Superior temporal gyrus (tissue), 1 donor: Measurements from ENCODE around the gene SND1.

ENCODE experiments used
- DNase-seq: peaks from one replicate; pipeline ENCODE4 v3.0.0-alpha.2; 2016; ENCODE audit errors: extremely low spot score

SND1 gene

DNA sequence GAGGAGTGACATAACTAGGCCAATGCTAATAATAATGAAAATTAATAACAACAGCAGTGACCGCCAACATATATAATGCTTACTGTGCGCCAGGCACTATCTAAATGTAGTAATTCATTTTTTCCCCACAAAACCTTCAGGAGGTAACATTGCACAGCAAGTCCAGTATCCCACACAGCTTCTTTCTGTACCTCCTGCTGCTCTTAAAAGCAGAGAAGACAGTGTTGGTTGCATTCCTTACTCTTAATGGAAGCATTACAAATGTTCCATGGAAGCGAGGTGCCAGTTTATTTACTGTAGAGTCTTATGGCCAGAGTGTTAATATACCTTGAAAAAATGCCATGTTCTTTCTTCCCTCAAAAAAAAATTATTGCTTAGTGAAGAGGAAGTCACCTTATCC is 211.1 kb downstream of the SND1 start:
- no peak for DNase-seq

DNA sequence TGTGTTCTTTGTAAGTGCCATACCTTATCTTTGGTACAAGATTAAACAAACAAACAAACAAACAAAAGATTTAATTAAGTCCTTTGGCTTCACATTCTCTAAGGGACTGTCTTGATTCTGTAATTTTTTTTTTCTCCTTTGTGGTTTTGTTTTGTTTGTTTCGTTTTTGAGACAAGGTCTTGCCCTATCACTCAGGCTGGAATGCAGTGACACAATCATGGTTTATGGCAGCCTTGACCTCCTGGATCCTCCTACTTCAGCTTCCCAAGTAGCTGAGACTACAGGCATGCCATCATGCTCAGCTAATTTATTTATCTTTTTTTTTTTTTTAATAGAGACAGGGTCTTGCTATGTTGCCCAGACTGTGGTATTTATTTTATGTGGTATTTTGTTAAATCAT is 213.5 kb downstream of the SND1 start:
- DNase-seq = no peak

DNA sequence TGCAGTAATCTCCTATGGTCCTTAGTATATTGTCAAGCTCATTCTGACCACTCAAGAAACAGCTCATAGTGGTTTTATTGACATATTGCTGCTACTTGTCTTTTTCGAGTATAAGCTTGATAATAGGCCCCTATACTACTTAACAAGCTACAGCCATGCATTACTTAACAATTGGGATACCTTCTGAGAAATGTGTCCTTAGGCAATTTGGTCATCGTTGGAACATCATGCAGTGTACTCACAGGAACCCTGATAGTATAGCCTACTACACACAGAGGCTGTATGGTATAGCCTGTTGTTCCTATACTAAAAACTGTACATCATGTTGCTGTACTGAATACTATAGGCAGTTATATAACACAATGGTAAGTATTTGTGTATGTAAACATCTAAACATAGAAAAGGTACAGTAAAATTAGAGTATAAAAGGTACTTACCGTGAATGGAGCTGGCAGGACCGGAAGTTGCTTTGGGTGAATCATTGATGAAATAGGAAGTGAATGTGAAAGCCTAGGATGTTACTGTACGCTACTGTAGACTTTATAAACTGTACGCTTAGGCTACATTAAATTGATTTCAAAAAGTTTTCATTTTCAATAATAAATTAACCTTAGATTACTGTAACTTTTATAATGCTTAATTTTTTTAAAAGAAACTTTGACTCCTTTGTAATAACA is 218.4 kb downstream of the SND1 start:
- no peak for DNase-seq

DNA sequence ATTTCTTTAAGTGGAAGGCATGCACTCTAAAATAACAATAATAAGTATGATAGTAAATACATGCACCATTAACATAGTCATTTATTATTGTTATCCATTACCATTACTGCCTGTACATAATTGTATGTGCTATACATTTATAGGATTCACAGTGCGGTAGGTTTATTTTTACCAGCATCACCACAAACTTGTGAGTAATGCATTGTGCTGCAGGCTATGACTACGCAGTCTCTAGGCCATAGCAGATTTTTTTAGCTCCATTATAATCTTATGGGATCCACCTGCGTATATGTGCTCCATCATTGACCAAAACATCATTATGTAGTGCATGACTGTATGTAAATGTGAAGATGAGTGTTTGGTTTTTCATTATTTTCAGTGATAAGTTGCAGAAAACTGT is 219.2 kb downstream of the SND1 start:
- no peak for DNase-seq

DNA sequence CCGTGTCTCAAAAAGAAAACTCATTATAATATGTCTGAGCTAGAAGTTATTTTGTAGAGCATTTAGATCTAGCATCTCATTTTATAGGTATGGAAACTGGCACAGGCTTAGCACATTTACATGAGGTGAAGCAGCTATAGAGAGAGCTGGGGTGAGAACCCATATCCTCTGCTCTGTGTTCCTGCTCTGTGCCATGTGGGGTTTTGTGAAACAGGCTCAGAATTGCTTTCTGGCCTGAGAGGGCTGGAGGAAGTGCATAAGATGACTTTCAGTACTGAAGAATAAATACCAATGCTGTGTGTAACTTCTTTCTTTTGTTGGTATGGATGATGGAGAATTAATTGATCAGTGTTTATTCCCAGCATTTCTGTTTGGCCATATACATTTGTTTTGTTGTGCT is 220.1 kb downstream of the SND1 start:
- no peak for DNase-seq

DNA sequence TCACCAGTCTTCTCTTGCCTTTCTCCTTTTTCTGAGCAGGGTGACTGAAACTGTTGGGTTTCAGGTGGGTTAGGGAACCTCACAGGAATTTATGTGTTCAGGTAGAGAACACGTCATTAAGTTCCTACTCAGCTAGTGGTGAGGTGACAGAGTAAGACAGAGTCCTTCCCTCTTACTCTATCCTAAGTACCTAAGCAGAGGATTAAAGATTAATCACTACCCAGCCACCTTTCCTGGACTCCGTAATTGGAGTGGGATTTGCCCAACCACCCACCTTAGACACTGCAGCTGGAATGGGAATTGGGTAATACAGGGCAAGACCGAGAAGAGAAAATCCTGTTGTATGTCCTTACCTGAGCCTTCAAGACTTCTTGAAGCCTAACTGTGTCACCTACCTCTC is 221.2 kb downstream of the SND1 start:
- DNase-seq = no peak

DNA sequence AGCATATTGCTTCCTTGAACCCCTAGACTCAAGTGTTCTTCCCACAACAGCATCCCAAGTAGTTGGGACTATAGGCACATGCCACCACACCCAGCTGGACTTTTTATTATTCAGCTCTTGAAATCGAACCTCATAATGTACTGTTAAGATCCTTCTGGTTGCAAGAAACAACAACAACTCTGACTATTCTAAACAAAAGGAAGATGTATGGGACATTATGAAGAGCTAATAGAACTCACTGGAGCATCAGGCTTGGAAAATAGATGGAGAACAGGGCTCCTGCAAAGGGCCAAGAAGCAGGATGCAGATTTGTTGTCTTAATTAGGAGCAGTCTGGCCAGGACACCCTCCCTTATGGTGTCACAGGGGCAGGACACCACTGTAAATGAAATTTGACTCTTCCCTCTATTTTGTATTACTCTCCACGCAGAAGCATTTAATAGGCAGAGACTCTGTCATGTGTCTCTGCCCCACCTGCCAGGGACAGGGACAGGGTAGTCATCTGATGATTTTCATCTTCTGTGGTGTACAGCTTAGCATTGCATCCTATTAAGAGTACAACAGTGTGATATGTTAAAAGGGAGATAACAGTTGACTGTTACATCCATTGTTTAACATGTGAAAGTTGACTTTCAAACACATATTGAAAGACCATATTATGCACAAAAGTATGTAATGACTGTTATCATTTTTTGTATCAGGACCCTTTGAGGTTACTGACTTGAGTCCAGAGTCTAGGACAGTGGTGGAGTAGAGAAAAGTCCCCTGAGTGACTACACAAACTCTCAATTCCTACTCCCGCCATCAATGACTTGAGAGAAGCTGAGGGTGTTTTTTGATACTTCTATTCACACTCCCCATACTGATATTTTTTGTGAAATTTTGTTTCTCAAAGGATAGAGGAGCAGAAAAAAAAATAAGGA is 222.0 kb downstream of the SND1 start:
- no peak for DNase-seq

DNA sequence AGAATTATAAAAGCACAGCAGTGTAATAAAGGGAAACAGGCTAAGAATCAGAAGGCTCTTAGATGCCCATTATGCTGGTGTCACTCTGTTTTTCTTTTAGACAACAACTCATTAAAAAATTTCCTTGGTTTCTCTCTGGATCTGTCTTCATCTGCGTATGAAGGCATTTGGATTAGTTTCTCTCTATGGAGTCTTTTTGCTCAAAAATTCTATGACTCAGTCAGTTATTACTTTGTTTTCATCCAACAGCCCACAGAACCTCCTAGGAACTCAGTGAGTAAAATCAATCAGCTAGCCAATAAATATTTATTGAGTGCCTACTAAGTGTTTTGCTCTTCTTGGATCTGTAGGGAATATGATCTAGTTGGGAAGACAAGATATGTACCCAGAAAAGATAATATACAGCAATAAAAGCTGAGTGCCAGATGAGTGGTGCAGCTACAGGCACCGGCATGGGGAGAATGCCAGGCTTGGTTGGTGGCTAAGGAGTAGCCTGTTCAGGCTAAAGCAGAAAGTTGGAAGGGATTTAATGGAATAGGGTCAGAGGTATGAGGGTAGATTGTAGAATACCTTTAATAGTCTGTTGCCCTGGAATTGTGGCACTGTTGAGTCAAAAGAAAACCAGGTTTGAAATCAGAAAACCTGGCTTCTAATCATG is 223.1 kb downstream of the SND1 start:
- DNase-seq = no peak

DNA sequence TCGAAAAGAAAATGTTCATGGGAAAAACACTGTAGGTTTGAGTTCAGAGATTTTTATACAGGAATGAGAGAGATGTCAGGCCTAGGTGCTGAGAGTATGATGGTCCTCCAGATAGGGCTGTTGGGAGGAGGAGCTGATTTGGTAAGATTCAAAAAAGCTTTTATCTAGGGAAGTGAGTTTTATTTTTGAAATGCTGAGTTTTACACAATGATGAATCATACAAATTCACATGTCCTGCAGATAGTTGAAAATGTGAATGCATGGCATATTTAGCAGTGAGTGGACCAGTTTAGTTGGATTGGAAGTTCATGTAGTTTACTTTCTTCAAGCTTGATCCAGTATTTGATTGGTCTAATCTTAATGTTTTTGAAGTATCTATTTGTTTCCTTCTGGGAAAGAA is 224.4 kb downstream of the SND1 start:
- DNase-seq = peak; percentile 64

DNA sequence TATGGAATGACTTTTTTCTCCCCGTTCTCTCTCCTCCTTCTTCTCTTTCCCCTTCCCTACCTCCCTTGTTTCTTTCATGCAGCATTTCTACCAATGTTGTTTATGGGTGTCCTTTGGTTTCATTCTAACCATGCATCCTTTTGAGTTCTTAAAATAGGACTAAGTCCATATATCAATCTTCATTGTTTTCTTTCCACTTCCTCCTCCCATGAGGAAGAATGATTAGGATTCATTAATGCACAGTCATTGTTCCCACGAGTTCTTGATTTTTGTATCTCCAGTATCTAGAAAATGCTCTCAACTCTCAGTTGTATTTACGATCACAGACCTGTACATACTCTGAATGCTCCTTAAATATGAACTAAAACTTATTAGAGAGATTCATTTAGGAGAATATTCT is 226.0 kb downstream of the SND1 start:
- no peak for DNase-seq

DNA sequence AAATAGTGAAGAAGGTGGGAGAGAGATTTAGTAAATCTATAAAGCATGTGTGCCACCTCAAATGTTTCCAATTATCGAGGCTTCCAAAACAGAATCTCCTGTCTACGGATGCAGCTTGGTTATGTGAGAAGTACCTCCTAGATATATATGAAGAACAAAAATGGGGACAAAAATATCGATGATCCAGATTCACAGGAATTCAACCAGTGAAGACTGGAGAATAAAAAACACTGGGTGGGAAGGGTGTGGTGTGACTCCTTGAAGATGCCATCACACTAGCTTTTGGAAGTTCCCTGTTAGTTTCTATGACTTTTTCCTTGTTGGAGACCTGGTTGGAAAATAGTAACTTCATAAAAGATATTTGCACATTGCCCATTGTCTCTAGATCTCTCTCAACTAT is 226.8 kb downstream of the SND1 start:
- DNase-seq = no peak

DNA sequence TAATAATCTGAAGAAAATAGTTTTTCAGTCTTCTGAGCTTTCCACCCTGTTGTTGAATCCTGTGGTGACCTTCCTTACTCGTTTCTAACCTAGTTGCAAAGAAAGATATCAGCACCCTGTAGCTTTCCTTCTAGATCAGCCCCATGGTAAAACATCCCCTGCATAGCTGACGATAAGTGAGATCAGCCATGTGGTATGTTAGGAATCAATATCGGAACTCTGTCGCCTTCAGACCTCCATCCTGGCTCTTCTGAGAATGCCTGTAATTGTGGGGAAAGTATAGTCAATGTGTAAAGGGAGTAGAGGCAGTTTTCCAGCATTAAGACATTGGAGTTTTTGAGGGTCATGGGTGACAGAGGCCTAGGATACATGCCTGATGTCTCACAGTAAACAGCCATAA is 227.4 kb downstream of the SND1 start:
- no peak for DNase-seq

DNA sequence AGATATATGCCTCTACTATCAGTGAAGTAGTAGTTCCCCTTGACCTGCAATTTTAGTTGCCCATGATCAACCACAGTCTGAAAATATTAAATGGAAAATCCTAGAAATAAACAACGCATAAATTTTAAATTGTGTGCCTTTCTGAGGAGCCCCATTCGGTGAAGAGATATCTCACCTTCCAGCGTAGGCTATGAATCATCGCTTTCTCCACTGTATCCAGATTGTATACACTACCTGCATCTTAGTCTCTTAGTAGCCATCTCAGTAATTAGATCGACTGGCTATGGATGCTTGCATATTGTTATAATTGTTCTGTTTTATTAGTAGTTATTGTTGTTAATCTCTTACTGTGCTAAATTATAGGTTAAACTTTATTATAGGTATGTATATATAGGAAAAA is 227.9 kb downstream of the SND1 start:
- DNase-seq = no peak

DNA sequence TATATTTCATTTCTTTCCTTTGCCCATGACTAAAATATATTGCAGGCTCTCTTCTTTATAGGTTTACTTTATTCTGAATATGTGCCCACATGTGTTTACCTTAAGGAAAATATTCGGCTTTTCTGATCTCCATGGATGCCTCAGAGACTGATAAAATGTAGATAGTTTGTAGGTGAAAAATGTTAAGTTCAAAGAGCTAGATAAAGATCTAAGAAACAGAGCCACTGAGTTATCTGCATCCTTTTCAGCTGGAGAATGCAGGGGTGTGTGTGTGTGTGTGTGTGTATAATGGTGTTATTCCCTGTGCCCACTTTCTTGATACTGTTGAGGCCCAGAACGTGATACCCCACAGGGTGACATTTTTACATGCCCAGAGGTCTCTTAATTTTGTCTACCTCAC is 228.5 kb downstream of the SND1 start:
- DNase-seq = no peak

DNA sequence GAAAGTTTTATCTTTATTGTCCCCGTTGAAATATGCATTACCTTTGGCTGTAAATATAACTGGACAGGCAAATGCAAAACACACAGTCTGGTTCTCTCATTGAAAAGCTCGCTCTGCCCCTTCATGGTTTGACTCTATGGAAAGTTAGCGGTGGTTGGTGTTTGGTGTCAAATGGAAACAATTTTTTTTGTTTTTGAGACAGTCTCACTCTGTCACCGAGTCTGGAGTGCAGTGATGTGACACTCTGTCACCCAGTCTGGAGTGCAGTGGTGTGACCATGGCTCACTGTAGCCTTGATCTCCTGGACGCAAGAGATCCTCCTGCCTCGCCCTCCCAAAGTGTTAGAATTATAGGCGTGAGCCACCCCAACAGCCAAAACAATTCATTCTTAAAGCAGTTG is 229.6 kb downstream of the SND1 start:
- DNase-seq = no peak

DNA sequence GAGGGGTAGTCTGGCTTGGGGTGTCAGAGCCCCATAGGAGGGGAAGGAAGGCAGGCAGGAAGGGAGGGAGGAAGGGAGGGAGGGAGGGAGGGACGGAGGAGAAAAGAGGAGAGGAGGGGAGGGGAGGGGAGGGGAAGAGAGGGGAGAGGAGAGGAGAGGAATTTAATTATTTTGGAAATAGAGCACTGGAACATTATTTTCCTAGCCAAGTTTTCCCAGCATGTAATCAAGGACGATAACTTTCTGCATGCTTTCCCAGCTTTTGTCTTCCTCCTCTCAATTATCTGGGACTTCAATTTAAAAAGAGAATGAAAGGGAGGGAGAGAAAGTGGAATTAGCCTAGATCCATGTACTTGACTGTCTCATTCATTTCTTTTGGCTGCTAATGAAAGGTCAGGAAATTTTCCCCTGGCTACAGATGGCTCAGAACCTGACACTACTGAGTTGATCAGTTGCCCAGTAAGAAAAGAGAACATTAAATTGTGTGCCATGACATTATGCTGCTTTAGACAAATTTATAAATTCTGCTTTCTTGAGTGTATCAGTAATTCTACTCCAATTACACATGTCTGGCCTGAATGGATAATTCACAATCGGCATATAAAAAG is 230.4 kb downstream of the SND1 start:
- no peak for DNase-seq

DNA sequence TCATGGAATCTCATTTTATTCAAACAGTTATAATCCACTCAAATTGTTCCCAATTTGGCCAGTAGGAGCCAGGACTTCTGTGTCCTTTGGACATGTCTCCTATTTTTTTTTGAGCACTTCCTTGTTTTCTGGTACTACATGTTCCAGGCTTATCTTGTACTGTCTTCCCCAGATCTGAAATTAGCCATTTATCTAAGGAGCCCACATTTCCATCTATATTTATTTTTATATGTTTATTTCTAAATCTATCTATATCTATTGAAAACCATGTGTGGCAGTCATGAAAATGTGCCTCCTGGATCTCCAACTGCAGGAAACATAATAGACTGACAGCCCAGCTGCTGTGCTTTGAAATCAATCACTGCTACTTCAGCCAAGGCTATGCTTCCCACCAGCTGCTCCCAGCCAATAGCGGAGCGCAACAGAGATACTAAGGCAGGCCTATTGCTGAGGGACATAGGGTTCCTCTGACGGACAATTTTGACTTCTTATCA is 232.1 kb downstream of the SND1 start:
- no peak for DNase-seq

DNA sequence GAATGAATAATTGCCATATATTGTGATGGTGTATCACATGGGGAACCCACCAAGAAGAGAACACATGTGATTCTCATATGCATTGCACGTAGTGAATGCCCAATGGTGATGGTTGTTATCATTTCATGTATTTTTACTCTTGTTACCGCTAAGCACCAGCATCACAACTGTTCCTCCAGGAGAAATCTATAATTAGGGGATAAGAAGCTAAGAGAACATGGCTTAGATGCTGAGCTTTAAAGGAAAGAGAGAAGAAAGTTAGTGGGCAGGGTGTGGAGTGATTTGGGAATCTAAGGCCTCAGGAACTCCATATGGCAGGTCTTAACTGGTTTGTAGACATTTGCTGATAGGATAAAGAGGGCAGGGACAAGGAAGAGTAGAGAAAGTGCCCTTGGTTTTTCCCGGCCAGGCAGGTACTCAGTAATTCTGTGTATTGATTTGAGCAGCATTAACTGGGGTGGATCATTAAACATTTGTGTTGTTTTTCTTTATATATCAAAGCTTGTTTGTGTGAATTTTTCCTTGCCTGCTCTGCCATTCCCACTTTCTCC is 233.3 kb downstream of the SND1 start:
- DNase-seq = no peak

DNA sequence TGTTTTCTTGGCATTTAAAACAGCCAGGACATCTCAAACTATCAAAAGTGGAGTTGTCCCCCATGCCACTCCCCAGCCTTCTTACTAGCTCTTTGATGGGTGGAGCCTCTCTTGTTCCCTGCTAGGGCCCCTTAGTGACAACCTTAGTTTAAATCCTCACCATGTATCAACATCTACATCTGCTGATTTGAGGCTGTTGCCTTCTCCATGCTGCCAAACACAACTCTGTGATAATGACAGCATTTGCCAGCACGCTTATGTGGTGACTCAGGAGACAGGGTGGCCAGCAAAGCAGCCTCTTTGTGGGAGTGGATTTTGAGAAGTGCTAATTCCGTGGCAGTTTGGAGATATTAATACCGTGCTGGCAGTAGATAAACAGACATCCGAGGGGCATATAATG is 233.8 kb downstream of the SND1 start:
- DNase-seq = peak; percentile 76

DNA sequence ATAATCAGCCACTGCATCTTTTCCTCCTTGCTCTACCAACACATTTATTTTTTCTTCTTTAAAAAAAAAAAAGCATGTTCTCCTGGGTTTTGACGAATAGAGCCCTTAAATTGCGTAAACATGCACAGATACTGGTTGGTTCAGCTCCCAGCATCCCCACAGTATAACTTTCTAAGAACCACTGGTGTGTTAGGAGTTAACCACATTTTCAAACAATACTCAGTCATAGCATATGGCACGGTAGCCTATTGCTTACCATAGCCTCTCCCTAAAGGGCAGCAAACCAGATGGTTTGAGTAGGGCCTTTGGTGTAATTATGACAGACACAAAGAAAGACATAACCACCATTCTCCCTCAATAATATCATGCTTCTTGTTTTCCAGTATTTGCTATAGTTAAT is 234.3 kb downstream of the SND1 start:
- DNase-seq = no peak

DNA sequence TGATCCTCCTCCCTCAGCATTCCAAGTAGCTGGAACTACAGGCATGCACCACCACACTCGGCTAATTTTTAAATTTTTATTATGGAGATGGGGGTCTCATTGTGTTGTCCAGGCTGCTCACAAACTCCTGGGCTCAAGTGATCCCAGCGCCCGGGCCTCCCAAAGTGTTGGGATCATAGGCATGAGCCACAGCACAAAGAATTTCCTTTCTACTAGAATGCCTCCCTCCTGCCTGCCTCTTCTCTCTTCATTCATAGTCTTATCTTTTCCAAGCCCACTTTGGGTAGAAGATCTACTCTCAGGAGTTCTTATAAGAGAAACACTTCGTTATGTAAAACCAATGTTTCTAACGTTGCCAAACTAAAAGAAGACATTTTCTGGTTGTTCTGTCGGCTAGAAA is 235.1 kb downstream of the SND1 start:
- no peak for DNase-seq

DNA sequence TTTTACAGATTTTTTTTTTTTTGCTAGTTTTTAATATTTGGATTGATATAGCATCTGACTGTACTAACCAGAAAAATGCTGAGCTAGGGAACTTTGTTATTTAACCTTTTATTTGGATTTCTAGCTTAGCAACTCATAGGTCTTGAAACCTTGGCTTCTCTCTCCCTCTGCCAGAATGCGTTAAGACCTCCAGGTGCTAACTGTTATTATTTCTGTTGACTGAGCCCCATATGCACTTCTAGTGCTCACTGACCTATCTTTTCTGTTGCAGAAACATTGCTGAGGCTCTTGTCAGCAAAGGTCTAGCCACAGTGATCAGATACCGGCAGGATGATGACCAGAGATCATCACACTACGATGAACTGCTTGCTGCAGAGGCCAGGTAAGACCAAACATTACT is 235.6 kb downstream of the SND1 start:
- no peak for DNase-seq
